Mesothelial cell of epicardium (in vitro differentiated cells): ENCODE data around the gene GLMP. TPM values are rescaled to one million over a fixed set of nuclear protein-coding genes. Genes with fewer than 3 reads are reported as not detected.

ENCODE experiments used
- DNase-seq, 2 experiments: peaks; one replicate each; pipeline ENCODE4 v3.0.0; 2021; ENCODE audit warnings: low spot score in 2 of 2; ENCODE audit not compliant: unreplicated experiment in 2 of 2
- H3K27ac Mint-ChIP-seq: 2 replicates; pipeline ENCODE4 v1.8.0; 2021; ENCODE audit warnings: mixed read lengths
- H3K27me3 Mint-ChIP-seq: 2 replicates; pipeline ENCODE4 v1.8.0; 2021; ENCODE audit warnings: low read depth, mixed read lengths
- H3K36me3 Mint-ChIP-seq: 2 replicates; pipeline ENCODE4 v1.8.0; 2021; ENCODE audit warnings: mixed read lengths
- H3K4me1 Mint-ChIP-seq: 2 replicates; pipeline ENCODE4 v1.8.0; 2021; ENCODE audit warnings: mixed read lengths
- H3K4me3 Mint-ChIP-seq: 2 replicates; pipeline ENCODE4 v1.8.0; 2021; ENCODE audit warnings: mild to moderate bottlenecking, moderate library complexity, mixed read lengths
- H3K9me3 Mint-ChIP-seq: 2 replicates; pipeline ENCODE4 v1.8.0; 2021; ENCODE audit warnings: mixed read lengths
- CTCF ChIP-seq: fragments of 200-600 bp; sonication (generic); IDR thresholded peaks from one replicate; pipeline ENCODE4 v1.5.0; 2021; ENCODE audit warnings: antibody characterized with exemption; ENCODE audit not compliant: unreplicated experiment
- total RNA-seq: library from RNA; stranded (reverse); gene quantifications from 3 replicates; pipeline ENCODE4 v1.2.1, GENCODE V29; 2021

GLMP gene
- total RNA-seq, 1 donor from 2014 or later: 60.2 TPM

- Mint-ChIP-seq H3K4me3 (no peak overlapping the region), H3K36me3 (peaks cover 20% of the 10 kb centered on the region), H3K27me3 (no peaks in the 10 kb centered on the region), H3K9me3 (no peaks in the 10 kb centered on the region), H3K4me1 (peaks cover 4% of the 10 kb centered on the region), H3K27ac (peak overlapping the region; percentile 75)
- no peak for TF ChIP-seq CTCF
- DNase-seq: no peak
Measured at GRCh38 chr1:156249593-156249992, 45.9 kb downstream of the GLMP start.

GRCh38 chr1:156248323-156248683 lies 47.2 kb downstream of the GLMP start:
- H3K9me3 Mint-ChIP-seq: no peaks in the 10 kb centered on the region
- peaks cover 4% of the 10 kb centered on the region for H3K4me1 Mint-ChIP-seq
- no peak overlapping the region for H3K4me3 Mint-ChIP-seq
- TF ChIP-seq CTCF: no peak
- DNase-seq: no peak
- H3K36me3 Mint-ChIP-seq: peaks cover 14% of the 10 kb centered on the region
- no peaks in the 10 kb centered on the region for H3K27me3 Mint-ChIP-seq
- no peak overlapping the region for H3K27ac Mint-ChIP-seq

- Mint-ChIP-seq H3K4me1 (peaks cover 4% of the 10 kb centered on the region), H3K4me3 (no peak within 1 kb of the TSS), H3K27ac (peak within 1 kb of the TSS; percentile 16), H3K27me3 (no peaks in the 10 kb centered on the region), H3K36me3 (peaks cover 8% of the 10 kb centered on the region), H3K9me3 (no peaks in the 10 kb centered on the region)
- TF ChIP-seq CTCF: no peak
- DNase-seq: no peak
Measured at GRCh38 chr1:156247460-156248322, 47.8 kb downstream of the GLMP start, which contains the start of gene PAQR6. Gene PAQR6, minus strand, starts transcription at chr1:156248056. Its CDS starts 1,325 bp downstream, at chr1:156246731.

- no peak for TF ChIP-seq CTCF
- Mint-ChIP-seq H3K4me3 (no peak overlapping the region), H3K27ac (no peak overlapping the region), H3K9me3 (no peaks in the 10 kb centered on the region), H3K4me1 (peaks cover 4% of the 10 kb centered on the region), H3K27me3 (no peaks in the 10 kb centered on the region), H3K36me3 (peaks cover 5% of the 10 kb centered on the region)
- no peak for DNase-seq
Measured at GRCh38 chr1:156246781-156247459, 48.6 kb downstream of the GLMP start.

- Mint-ChIP-seq H3K4me1 (peaks cover 4% of the 10 kb centered on the region), H3K36me3 (peaks cover 5% of the 10 kb centered on the region), H3K4me3 (no peak overlapping the region), H3K27me3 (no peaks in the 10 kb centered on the region), H3K27ac (peak overlapping the region; percentile 4), H3K9me3 (no peaks in the 10 kb centered on the region)
- TF ChIP-seq CTCF: no peak
- no peak for DNase-seq
Measured at GRCh38 chr1:156246241-156246780, 49.2 kb downstream of the GLMP start.
